SHP77 treated with DMSO at 0.1 percent for 48 hours (cell line): ENCODE results near the gene FTCDNL1.

Experiments
- DNase-seq: peaks from one replicate; lab custom pipeline; 2025; lab: John Stamatoyannopoulos, UW

The FTCDNL1 gene

GRCh38 chr2:199842631-199843395 is 8.2 kb downstream of the FTCDNL1 start:
- DNase-seq, result no peak

GRCh38 chr2:199841409-199841808 is 9.6 kb downstream of the FTCDNL1 start:
- DNase-seq, result no peak

GRCh38 chr2:199838399-199838798 is 12.6 kb downstream of the FTCDNL1 start:
- DNase-seq, result no peak

- DNase-seq, result no peak
Observed at GRCh38 chr2:199836943-199837342, 14.0 kb downstream of the FTCDNL1 start.

GRCh38 chr2:199833525-199833924 is 17.5 kb downstream of the FTCDNL1 start:
- peak; percentile 12 for DNase-seq

- no peak for DNase-seq
Observed at GRCh38 chr2:199830531-199830930, 20.5 kb downstream of the FTCDNL1 start.

- no peak for DNase-seq
Observed at GRCh38 chr2:199829628-199830027, 21.4 kb downstream of the FTCDNL1 start.

- DNase-seq, result no peak
Observed at GRCh38 chr2:199819746-199820145, 31.2 kb downstream of the FTCDNL1 start.

GRCh38 chr2:199818754-199819153 is 32.2 kb downstream of the FTCDNL1 start:
- DNase-seq, result no peak

- no peak for DNase-seq
Observed at GRCh38 chr2:199818026-199818425, 33.0 kb downstream of the FTCDNL1 start.

GRCh38 chr2:199814817-199815211 is 36.2 kb downstream of the FTCDNL1 start:
- no peak for DNase-seq

- DNase-seq, result no peak
Observed at GRCh38 chr2:199814101-199814816, 36.7 kb downstream of the FTCDNL1 start.

GRCh38 chr2:199812493-199812892 is 38.5 kb downstream of the FTCDNL1 start:
- no peak for DNase-seq

GRCh38 chr2:199811346-199811745 is 39.6 kb downstream of the FTCDNL1 start:
- no peak for DNase-seq

- DNase-seq, result no peak
Observed at GRCh38 chr2:199810422-199811171, 40.4 kb downstream of the FTCDNL1 start.

GRCh38 chr2:199807966-199808365 is 43.0 kb downstream of the FTCDNL1 start:
- no peak for DNase-seq

GRCh38 chr2:199806179-199806578 is 44.8 kb downstream of the FTCDNL1 start:
- DNase-seq, result no peak

GRCh38 chr2:199804831-199805230 is 46.2 kb downstream of the FTCDNL1 start:
- no peak for DNase-seq

- DNase-seq, result peak; percentile 39
Observed at GRCh38 chr2:199798831-199799580, 52.0 kb downstream of the FTCDNL1 start.

- no peak for DNase-seq
Observed at GRCh38 chr2:199797431-199798403, 53.3 kb downstream of the FTCDNL1 start.

- no peak for DNase-seq
Observed at GRCh38 chr2:199792381-199792780, 58.6 kb downstream of the FTCDNL1 start.
